Nephron progenitor cell (in vitro differentiated cells): Measurements from ENCODE around the gene TBC1D22A.

Experiments used
- DNase-seq: peaks from one replicate; pipeline ENCODE4 v3.0.0; 2021
- H3K27ac Mint-ChIP-seq: 2 replicates; pipeline ENCODE4 v1.8.0; 2021; ENCODE audit warnings: mild to moderate bottlenecking, moderate library complexity, mixed read lengths
- H3K27me3 Mint-ChIP-seq: 2 replicates; pipeline ENCODE4 v1.8.0; 2021; ENCODE audit warnings: mild to moderate bottlenecking, low read depth, mixed read lengths; ENCODE audit not compliant: poor library complexity
- H3K36me3 Mint-ChIP-seq: 2 replicates; pipeline ENCODE4 v1.8.0; 2021; ENCODE audit warnings: low read depth, mixed read lengths
- H3K4me1 Mint-ChIP-seq: 2 replicates; pipeline ENCODE4 v1.8.0; 2021; ENCODE audit warnings: mixed read lengths
- H3K4me3 Mint-ChIP-seq: 2 replicates; pipeline ENCODE4 v1.8.0; 2021; ENCODE audit warnings: mild to moderate bottlenecking, moderate library complexity, mixed read lengths
- H3K9me3 Mint-ChIP-seq: 2 replicates; pipeline ENCODE4 v1.8.0; 2021; ENCODE audit warnings: mild to moderate bottlenecking, moderate library complexity, mixed read lengths
- CTCF ChIP-seq: fragments of 200-600 bp; sonication (generic); IDR thresholded peaks from 2 replicates; pipeline ENCODE4 v1.5.0; 2021; ENCODE audit warnings: antibody characterized with exemption

The TBC1D22A gene

GRCh38 chr22:46853191-46853590 is 90.7 kb downstream of the TBC1D22A start:
- peak overlapping the region; percentile 86 for H3K27ac Mint-ChIP-seq
- H3K27me3 Mint-ChIP-seq: no peaks in the 10 kb centered on the region
- peaks cover 48% of the 10 kb centered on the region for H3K36me3 Mint-ChIP-seq
- DNase-seq: no peak
- TF ChIP-seq CTCF: no peak
- H3K4me1 Mint-ChIP-seq: peaks cover 45% of the 10 kb centered on the region
- no peak overlapping the region for H3K4me3 Mint-ChIP-seq
- peaks cover 9% of the 10 kb centered on the region for H3K9me3 Mint-ChIP-seq

DNA sequence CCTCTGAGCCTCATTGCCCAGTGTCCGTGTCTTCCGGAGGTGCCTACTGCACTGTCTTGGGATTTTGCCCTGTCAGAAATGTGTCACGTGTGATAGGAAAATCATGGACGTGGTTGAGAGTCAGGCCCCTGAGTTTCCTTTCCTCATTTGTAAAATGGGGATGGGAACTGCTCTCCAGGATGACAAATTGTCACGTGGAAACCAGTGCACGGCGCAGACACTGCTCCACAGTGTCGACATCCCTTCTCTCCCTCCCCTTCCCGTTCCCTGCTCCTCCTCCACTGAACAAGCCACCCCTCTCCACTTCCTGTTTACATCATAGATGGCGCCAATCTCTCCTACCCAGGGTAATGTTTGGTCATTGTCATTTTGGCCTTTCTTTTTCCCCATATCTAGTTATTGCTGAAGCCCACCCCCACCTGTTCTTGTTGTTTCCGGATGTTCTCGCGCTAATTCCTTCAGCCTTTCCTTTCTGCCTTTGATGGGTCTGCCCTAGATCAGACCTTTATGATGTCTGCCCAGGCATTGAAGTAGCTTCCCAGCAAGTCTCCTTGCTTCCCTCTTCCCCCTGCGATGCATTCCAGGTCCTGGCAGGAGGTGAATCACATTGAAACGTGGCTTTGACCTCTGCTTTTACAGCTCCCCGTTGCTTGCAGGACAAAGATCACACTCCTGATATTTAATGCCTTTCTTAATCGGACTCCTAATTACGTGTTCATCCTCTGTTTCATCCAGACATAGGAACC is 91.8 kb downstream of the TBC1D22A start:
- no peak for TF ChIP-seq CTCF
- H3K36me3 Mint-ChIP-seq: peaks cover 53% of the 10 kb centered on the region
- peaks cover 15% of the 10 kb centered on the region for H3K9me3 Mint-ChIP-seq
- peak overlapping the region; percentile 95 for H3K27ac Mint-ChIP-seq
- H3K4me3 Mint-ChIP-seq: no peak overlapping the region
- peaks cover 35% of the 10 kb centered on the region for H3K4me1 Mint-ChIP-seq
- no peaks in the 10 kb centered on the region for H3K27me3 Mint-ChIP-seq
- DNase-seq: no peak

GRCh38 chr22:46855681-46856080 is 93.2 kb downstream of the TBC1D22A start:
- Mint-ChIP-seq H3K9me3 (peaks cover 15% of the 10 kb centered on the region), H3K4me3 (no peak overlapping the region), H3K27me3 (no peaks in the 10 kb centered on the region), H3K4me1 (peaks cover 29% of the 10 kb centered on the region), H3K27ac (peak overlapping the region; percentile 86), H3K36me3 (peaks cover 41% of the 10 kb centered on the region)
- no peak for DNase-seq
- no peak for TF ChIP-seq CTCF

DNA sequence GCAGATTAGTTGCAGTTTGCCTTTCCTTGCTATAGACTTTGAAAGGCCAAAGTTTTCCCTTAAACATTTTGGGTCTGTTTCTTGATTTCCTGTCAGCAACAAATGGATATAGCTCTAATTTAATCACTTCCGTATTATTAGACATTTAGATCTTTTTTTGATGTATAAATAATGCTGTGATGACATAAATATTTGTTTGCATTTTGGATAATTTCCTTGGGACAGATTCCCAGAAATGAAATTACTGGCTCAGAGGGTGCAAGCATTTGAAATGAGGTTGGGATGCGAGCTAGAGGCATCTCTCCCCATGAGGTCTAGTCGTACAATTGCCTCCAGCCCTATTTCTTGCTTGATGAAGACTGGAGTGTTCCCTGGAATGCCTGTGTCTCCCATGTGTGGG is 94.2 kb downstream of the TBC1D22A start:
- Mint-ChIP-seq H3K9me3 (peaks cover 15% of the 10 kb centered on the region), H3K27me3 (no peaks in the 10 kb centered on the region), H3K4me1 (peaks cover 29% of the 10 kb centered on the region), H3K36me3 (peaks cover 33% of the 10 kb centered on the region), H3K4me3 (no peak overlapping the region), H3K27ac (no peak overlapping the region)
- no peak for DNase-seq
- no peak for TF ChIP-seq CTCF

GRCh38 chr22:46857142-46857884 is 94.9 kb downstream of the TBC1D22A start:
- H3K27ac Mint-ChIP-seq: no peak overlapping the region
- peaks cover 32% of the 10 kb centered on the region for H3K36me3 Mint-ChIP-seq
- no peaks in the 10 kb centered on the region for H3K27me3 Mint-ChIP-seq
- peaks cover 29% of the 10 kb centered on the region for H3K4me1 Mint-ChIP-seq
- no peak overlapping the region for H3K4me3 Mint-ChIP-seq
- peaks cover 15% of the 10 kb centered on the region for H3K9me3 Mint-ChIP-seq
- TF ChIP-seq CTCF: no peak
- DNase-seq: no peak

DNA sequence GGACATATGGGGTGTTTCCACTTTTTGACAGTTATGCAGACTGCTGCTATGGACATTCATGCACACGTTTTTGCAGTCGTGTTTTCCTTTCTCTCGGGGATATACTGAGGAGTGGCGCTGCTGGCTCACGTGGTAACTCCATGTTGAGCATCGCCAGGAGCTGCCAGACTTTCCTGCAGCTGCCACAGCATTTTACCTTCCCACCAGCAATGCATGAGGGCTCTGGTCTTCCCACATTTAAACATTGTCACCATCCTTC is 95.4 kb downstream of the TBC1D22A start:
- Mint-ChIP-seq H3K4me3 (no peak overlapping the region), H3K27me3 (no peaks in the 10 kb centered on the region), H3K4me1 (peaks cover 29% of the 10 kb centered on the region), H3K9me3 (peaks cover 15% of the 10 kb centered on the region), H3K36me3 (peaks cover 27% of the 10 kb centered on the region), H3K27ac (no peak overlapping the region)
- no peak for TF ChIP-seq CTCF
- DNase-seq: no peak
